ENCODE data around the gene TMEM179. TPM values are rescaled to one million over a fixed set of nuclear protein-coding genes. Genes with fewer than 3 reads are reported as not detected.

TMEM179 gene
- polyA plus RNA-seq, 1 experiment = 0.10 TPM

GRCh38 chr14:104552738-104553125 is 51.8 kb downstream of the TMEM179 start:
- POLR2A ChIA-PET = no interaction called here
- DNase-seq (ENCODE audit: low read depth, low spot score) = no peak
- TF ChIP-seq, protein P1, sequence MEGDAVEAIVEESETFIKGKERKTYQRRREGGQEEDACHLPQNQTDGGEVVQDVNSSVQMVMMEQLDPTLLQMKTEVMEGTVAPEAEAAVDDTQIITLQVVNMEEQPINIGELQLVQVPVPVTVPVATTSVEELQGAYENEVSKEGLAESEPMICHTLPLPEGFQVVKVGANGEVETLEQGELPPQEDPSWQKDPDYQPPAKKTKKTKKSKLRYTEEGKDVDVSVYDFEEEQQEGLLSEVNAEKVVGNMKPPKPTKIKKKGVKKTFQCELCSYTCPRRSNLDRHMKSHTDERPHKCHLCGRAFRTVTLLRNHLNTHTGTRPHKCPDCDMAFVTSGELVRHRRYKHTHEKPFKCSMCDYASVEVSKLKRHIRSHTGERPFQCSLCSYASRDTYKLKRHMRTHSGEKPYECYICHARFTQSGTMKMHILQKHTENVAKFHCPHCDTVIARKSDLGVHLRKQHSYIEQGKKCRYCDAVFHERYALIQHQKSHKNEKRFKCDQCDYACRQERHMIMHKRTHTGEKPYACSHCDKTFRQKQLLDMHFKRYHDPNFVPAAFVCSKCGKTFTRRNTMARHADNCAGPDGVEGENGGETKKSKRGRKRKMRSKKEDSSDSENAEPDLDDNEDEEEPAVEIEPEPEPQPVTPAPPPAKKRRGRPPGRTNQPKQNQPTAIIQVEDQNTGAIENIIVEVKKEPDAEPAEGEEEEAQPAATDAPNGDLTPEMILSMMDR (IDR thresholded peaks at IDR 0.05; ENCODE audit: low read depth, low read length) = no peak
- H3K27ac ChIP-seq (ENCODE audit: low read depth, low read length) = no peak overlapping the region
- no peak overlapping the region for H3K4me3 ChIP-seq (ENCODE audit: low read depth, low read length)
- CTCF ChIA-PET = no interaction called here
- H3K27me3 ChIP-seq (ENCODE audit: control insufficient read depth, insufficient read depth, low read length) = peaks cover 3% of the 10 kb centered on the region
- no peaks in the 10 kb centered on the region for H3K9me3 ChIP-seq (ENCODE audit: control insufficient read depth, insufficient read depth, low read length)

- POLR2A ChIA-PET = no interaction called here
- Histone ChIP-seq H3K9me3 (ENCODE audit: control insufficient read depth, insufficient read depth, low read length) (no peaks in the 10 kb centered on the region), H3K4me3 (ENCODE audit: low read depth, low read length) (no peak overlapping the region), H3K27me3 (ENCODE audit: control insufficient read depth, insufficient read depth, low read length) (peaks cover 3% of the 10 kb centered on the region), H3K27ac (ENCODE audit: low read depth, low read length) (no peak overlapping the region)
- TF ChIP-seq, protein P1 (IDR thresholded peaks at IDR 0.05; ENCODE audit: low read depth, low read length) = no peak
- CTCF ChIA-PET = interaction anchor here (0.6 kb wide), 1 partner anchor 69 kb away, joined by 4 read pairs; no protein-coding TSS in a partner anchor
- no peak for DNase-seq (ENCODE audit: low read depth, low spot score)
Measured at GRCh38 chr14:104551851-104552737, 52.5 kb downstream of the TMEM179 start.

GRCh38 chr14:104550861-104551728 is 53.5 kb downstream of the TMEM179 start:
- H3K4me3 ChIP-seq (ENCODE audit: low read depth, low read length) = no peak overlapping the region
- TF ChIP-seq, protein P1 (IDR thresholded peaks at IDR 0.05; ENCODE audit: low read depth, low read length) = no peak
- no peak overlapping the region for H3K27ac ChIP-seq (ENCODE audit: low read depth, low read length)
- POLR2A ChIA-PET = no interaction called here
- peaks cover 3% of the 10 kb centered on the region for H3K27me3 ChIP-seq (ENCODE audit: control insufficient read depth, insufficient read depth, low read length)
- CTCF ChIA-PET = no interaction called here
- no peak for DNase-seq (ENCODE audit: low read depth, low spot score)
- no peaks in the 10 kb centered on the region for H3K9me3 ChIP-seq (ENCODE audit: control insufficient read depth, insufficient read depth, low read length)

DNA sequence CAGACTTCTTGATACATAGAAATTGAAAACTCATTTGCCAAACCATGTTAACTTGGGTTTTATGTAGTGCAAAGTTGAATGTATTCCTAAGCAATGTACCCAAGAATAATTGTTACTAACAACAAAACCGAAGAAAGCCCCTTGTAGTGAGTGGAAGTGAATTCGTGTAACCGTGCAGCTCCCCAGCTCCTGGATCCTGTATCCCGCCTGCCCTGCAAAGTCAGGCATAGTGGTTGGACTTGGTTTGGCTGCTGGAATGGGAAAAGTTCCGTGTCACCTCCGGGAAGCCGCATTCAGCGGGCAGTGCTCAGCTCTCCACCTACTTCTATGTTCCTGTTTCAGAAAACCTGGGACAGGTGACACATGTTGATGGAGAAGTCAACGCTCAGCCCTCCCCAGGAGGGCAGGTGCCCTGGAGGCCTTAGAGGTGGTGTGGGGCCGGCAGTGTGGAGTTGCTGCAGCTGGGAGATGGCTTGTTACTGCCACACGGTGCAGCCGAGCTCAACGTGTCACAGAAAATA is 54.2 kb downstream of the TMEM179 start:
- no peak overlapping the region for H3K4me3 ChIP-seq (ENCODE audit: low read depth, low read length)
- peaks cover 3% of the 10 kb centered on the region for H3K27me3 ChIP-seq (ENCODE audit: control insufficient read depth, insufficient read depth, low read length)
- TF ChIP-seq, protein P1 (IDR thresholded peaks at IDR 0.05; ENCODE audit: low read depth, low read length) = no peak
- ChIA-PET CTCF (no interaction called here), POLR2A (no interaction called here)
- no peak for DNase-seq (ENCODE audit: low read depth, low spot score)
- H3K9me3 ChIP-seq (ENCODE audit: control insufficient read depth, insufficient read depth, low read length) = no peaks in the 10 kb centered on the region
- no peak overlapping the region for H3K27ac ChIP-seq (ENCODE audit: low read depth, low read length)

Data from AG04450 (cell line).